GM19438 (cell line): ENCODE data around the gene PA2G4.

Experiments
- ATAC-seq: cut with Tn5 transposase; IDR thresholded peaks from one replicate; pipeline ENCODE4 v1.9.1; 2021; ENCODE audit warnings: low read depth; ENCODE audit not compliant: unreplicated experiment

Gene PA2G4

DNA sequence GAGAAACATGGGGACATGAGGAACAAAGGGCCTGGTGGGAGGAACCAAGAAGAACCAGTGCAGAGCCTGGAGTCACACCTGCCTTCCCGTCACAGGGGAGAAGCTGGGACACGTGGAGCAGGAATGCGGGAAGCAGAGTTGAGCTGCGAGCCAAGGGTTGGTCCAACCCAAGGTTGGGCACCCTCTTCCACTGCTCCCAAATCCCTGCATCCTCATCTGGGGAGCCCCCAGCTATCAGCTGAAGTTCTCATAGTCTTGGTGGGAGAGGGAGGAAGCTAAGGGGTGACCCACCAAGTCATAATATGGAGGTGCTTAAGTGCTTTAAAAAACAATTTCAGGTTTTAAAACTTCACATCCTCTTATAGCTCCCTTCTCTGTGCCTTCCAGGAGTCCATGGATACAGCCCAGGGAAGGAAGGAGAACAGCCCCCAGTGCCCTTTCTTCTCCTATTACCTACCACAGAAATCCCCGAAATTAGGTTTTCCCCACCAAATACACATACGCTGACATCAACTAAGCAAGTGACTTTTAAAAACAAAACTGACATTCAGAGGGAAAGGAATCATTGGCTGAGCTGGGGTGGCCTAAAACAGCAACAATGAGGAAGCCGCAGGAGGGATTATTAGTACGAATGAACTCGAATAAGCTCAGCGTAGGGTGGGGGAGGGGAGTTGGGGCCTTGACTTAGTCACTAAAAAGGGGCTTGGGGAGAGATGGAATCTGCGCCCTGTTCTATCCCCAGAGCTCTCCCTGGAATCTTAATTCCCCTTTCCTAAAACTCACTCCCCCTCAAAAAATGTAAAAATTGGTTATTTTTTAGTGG, 58.3 kb downstream of the PA2G4 start:
- no peak for ATAC-seq
